ENCODE measurements around the gene NAPA.

- no peak for TF ChIP-seq EZH2 (IDR thresholded peaks at IDR 0.05)
- no peak for TF ChIP-seq FOXP2 (optimal IDR thresholded peaks at IDR 0.05; ENCODE audit: control extremely low read depth, extremely low read length, insufficient read depth)
Measured at GRCh38 chr19:47529018-47529742, 14.3 kb upstream of the NAPA start.
